Measurements from ENCODE around the gene QKI.
A peak's percentile ranks its signal among the peaks of the same experiment; 100 is the strongest.

The QKI gene

GRCh38 chr6:163455552-163455951, 41.0 kb downstream of the QKI start:
- peak; percentile 59 for DNase-seq (ENCODE audit: low read depth)
- TF ChIP-seq CTCF (conservative IDR thresholded peaks at IDR 0.05; ENCODE audit: low read length): no peak
- no peak overlapping the region for H3K4me3 ChIP-seq (ENCODE audit: low read length)

GRCh38 chr6:163457637-163458561, 43.4 kb downstream of the QKI start:
- peak; percentile 94 for DNase-seq (ENCODE audit: low read depth)
- no peak overlapping the region for H3K4me3 ChIP-seq (ENCODE audit: low read length)
- TF ChIP-seq CTCF (conservative IDR thresholded peaks at IDR 0.05; ENCODE audit: low read length): no peak

- no peak for DNase-seq (ENCODE audit: low read depth)
- no peak overlapping the region for H3K4me3 ChIP-seq (ENCODE audit: low read length)
- no peak for TF ChIP-seq CTCF (conservative IDR thresholded peaks at IDR 0.05; ENCODE audit: low read length)
These were observed 44.5 kb downstream of the QKI start for GRCh38 chr6:163459007-163459406.

GRCh38 chr6:163459536-163459935, 45.0 kb downstream of the QKI start:
- no peak for DNase-seq (ENCODE audit: low read depth)
- no peak for TF ChIP-seq CTCF (conservative IDR thresholded peaks at IDR 0.05; ENCODE audit: low read length)
- no peak overlapping the region for H3K4me3 ChIP-seq (ENCODE audit: low read length)

- H3K4me3 ChIP-seq (ENCODE audit: low read length): peak overlapping the region; percentile 57
- DNase-seq (ENCODE audit: low read depth): peak; percentile 36
These were observed 45.8 kb downstream of the QKI start for GRCh38 chr6:163460307-163460782.

GRCh38 chr6:163461696-163462095, 47.2 kb downstream of the QKI start:
- TF ChIP-seq CTCF (conservative IDR thresholded peaks at IDR 0.05; ENCODE audit: low read length): no peak
- H3K4me3 ChIP-seq (ENCODE audit: low read length): no peak overlapping the region
- no peak for DNase-seq (ENCODE audit: low read depth)

More at GRCh38 chr6:163460307-163460782, 45.8 kb downstream of the QKI start:
- TF ChIP-seq CTCF (conservative IDR thresholded peaks at IDR 0.05; ENCODE audit: low read length): no peak

GRCh38 chr6:163463180-163463579, 48.7 kb downstream of the QKI start:
- no peak for DNase-seq (ENCODE audit: low read depth)
- H3K4me3 ChIP-seq (ENCODE audit: low read length): no peak overlapping the region
- no peak for TF ChIP-seq CTCF (conservative IDR thresholded peaks at IDR 0.05; ENCODE audit: low read length)
